MCF 10A (cell line): ENCODE measurements around the gene HAAO. TPM values are rescaled to one million over a fixed set of nuclear protein-coding genes. Genes with fewer than 3 reads are reported as not detected.

ENCODE experiments used
- BruUV-seq: library from RNA; stranded (reverse); fragments of 400-500 nt; replicated peaks from 2 replicates; lab custom pipeline; 2021; lab: Mats Ljungman, UMichigan
- CTCF ChIA-PET: fragments of 300-600 bp; sonication (Branson Sonifier 250); formaldehyde crosslinking; extraction: SDS; loops from one replicate; lab custom pipeline; 2021; ENCODE audit warnings: antibody characterized with exemption, inconsistent platforms; lab: Yijun Ruan, JAX
- POLR2A ChIA-PET: fragments of 300-600, 350-650 bp; sonication (Branson Sonifier 250); formaldehyde crosslinking; extraction: SDS; loops from one replicate; lab custom pipeline; 2020; ENCODE audit warnings: antibody characterized with exemption, inconsistent platforms; lab: Yijun Ruan, JAX
- DNase-seq: peaks from one replicate; pipeline ENCODE4 v3.0.0-alpha.2; 2018; ENCODE audit not compliant: unreplicated experiment
- H3K27ac Mint-ChIP-seq: one replicate; pipeline ENCODE4 v1.8.0; 2022; ENCODE audit warnings: mild to moderate bottlenecking, low read depth, mixed read lengths; ENCODE audit not compliant: unreplicated experiment
- H3K27me3 Mint-ChIP-seq: one replicate; pipeline ENCODE4 v1.8.0; 2022; ENCODE audit warnings: mixed read lengths; ENCODE audit not compliant: insufficient read depth, unreplicated experiment
- H3K36me3 Mint-ChIP-seq: one replicate; pipeline ENCODE4 v1.8.0; 2022; ENCODE audit warnings: mild to moderate bottlenecking, moderate library complexity, mixed read lengths; ENCODE audit not compliant: insufficient read depth, unreplicated experiment
- H3K4me1 Mint-ChIP-seq: one replicate; pipeline ENCODE4 v1.8.0; 2022; ENCODE audit warnings: mixed read lengths; ENCODE audit not compliant: insufficient read depth, unreplicated experiment
- H3K4me3 Mint-ChIP-seq: one replicate; pipeline ENCODE4 v1.8.0; 2022; ENCODE audit warnings: mild to moderate bottlenecking, moderate library complexity, mixed read lengths; ENCODE audit not compliant: unreplicated experiment
- H3K9me3 Mint-ChIP-seq: one replicate; pipeline ENCODE4 v1.8.0; 2022; ENCODE audit warnings: mixed read lengths; ENCODE audit not compliant: unreplicated experiment
- CTCF ChIP-seq: fragments of 200-600 bp; IDR thresholded peaks from one replicate; pipeline ENCODE4 v1.8.0; 2022; ENCODE audit warnings: antibody characterized with exemption, mild to moderate bottlenecking; ENCODE audit not compliant: unreplicated experiment
- intact Hi-C: fragments of 100-400 bp; cut with micrococcal nuclease; formaldehyde crosslinking; loops from 2 replicates; pipeline ENCODE4 v1.14.1; 2022
- total RNA-seq: library from RNA; stranded (reverse); gene quantifications from 2 replicates; pipeline ENCODE4 v1.2.3, GENCODE V29; 2022

Gene HAAO
- total RNA-seq, 1 experiment from 2014 or later, result not detected

DNA sequence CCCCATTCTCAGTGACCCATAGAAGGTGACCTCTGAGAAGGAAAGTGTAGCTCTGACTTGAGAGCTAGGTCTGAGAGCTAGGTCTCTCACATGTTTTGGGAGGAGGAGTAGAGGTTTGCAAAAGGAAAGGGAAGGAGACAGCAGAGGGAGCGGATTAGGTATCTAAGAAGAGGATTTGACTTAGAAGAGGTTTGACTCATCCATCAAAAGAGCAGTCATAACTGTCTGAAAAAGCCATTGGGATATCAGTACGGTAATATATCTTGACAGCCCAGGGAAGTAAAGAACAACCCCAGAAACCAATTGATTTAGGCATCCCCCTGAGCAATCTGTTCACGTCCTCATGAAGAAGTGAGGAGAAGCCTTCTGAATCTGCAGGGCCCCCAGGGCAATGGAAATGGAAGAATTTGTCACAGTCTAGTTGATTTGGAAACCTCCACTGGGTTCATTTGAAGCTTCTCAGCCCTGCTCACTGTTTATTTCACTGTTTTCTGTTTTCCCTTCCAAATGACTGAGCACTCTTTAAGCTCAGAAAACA lies 47.8 kb downstream of the HAAO start:
- no TSS peak for BruUV-seq
- no peak for DNase-seq
- no peak for TF ChIP-seq CTCF
- POLR2A ChIA-PET, result no interaction called here
- Mint-ChIP-seq H3K4me3 (no peak overlapping the region), H3K36me3 (no peaks in the 10 kb centered on the region), H3K4me1 (peaks cover 6% of the 10 kb centered on the region), H3K27me3 (no peaks in the 10 kb centered on the region), H3K27ac (no peak overlapping the region), H3K9me3 (peaks cover 3% of the 10 kb centered on the region)
- intact Hi-C loops, result no loop called here
- CTCF ChIA-PET, result interaction anchor here (0.7 kb wide), 1 partner anchor 84 kb away, joined by 3 read pairs; no protein-coding TSS in a partner anchor

- intact Hi-C loops, result no loop called here
- CTCF ChIA-PET, result no interaction called here
- peaks cover 13% of the 10 kb centered on the region for H3K9me3 Mint-ChIP-seq
- H3K27me3 Mint-ChIP-seq, result no peaks in the 10 kb centered on the region
- no peak overlapping the region for H3K27ac Mint-ChIP-seq
- no TSS peak for BruUV-seq
- TF ChIP-seq CTCF, result no peak
- no peaks in the 10 kb centered on the region for H3K36me3 Mint-ChIP-seq
- POLR2A ChIA-PET, result no interaction called here
- H3K4me1 Mint-ChIP-seq, result peaks cover 6% of the 10 kb centered on the region
- DNase-seq, result no peak
- H3K4me3 Mint-ChIP-seq, result no peak overlapping the region
Observed at GRCh38 chr2:42743659-42743990, 48.8 kb downstream of the HAAO start.

GRCh38 chr2:42742740-42743658 lies 49.4 kb downstream of the HAAO start:
- H3K4me3 Mint-ChIP-seq, result no peak overlapping the region
- ChIA-PET CTCF (interaction anchor here (0.6 to 1.2 kb wide), 3 partner anchors 9 to 21 kb away, joined by 3 to 4 read pairs (median 3); no protein-coding TSS in a partner anchor), POLR2A (no interaction called here)
- no TSS peak for BruUV-seq
- DNase-seq, result no peak
- no peak for TF ChIP-seq CTCF
- H3K27me3 Mint-ChIP-seq, result no peaks in the 10 kb centered on the region
- H3K27ac Mint-ChIP-seq, result no peak overlapping the region
- intact Hi-C loops, result no loop called here
- no peaks in the 10 kb centered on the region for H3K36me3 Mint-ChIP-seq
- H3K9me3 Mint-ChIP-seq, result peaks cover 13% of the 10 kb centered on the region
- H3K4me1 Mint-ChIP-seq, result peaks cover 6% of the 10 kb centered on the region

DNA sequence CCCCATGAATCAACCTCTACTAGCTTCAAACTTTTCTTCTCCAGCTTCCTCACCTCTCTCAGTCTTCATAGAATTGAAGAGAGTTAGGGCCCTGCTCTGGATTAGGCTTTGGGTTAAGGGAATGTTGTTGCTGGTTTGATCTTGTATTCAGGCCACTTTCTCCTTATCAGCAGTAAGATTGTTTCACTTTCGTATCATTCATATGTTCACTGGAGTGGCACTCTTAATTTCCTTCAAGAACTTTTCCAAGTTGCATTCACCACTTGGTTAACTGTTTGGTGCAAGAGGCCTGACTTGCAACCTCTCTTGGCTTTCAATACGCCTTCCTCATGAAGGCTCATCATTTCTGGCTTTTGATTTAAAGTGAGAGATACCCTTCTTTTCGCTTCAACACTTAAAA lies 51.2 kb downstream of the HAAO start:
- CTCF ChIA-PET, result interaction anchor here (0.7 to 1.7 kb wide), 3 partner anchors 17 to 115 kb away, joined by 3 read pairs; no protein-coding TSS in a partner anchor
- no peaks in the 10 kb centered on the region for H3K27me3 Mint-ChIP-seq
- H3K4me3 Mint-ChIP-seq, result no peak overlapping the region
- TF ChIP-seq CTCF, result no peak
- peaks cover 13% of the 10 kb centered on the region for H3K9me3 Mint-ChIP-seq
- peaks cover 6% of the 10 kb centered on the region for H3K4me1 Mint-ChIP-seq
- H3K27ac Mint-ChIP-seq, result no peak overlapping the region
- POLR2A ChIA-PET, result interaction anchor here (0.9 kb wide), 1 partner anchor 64 kb away, joined by 3 read pairs; no protein-coding TSS in a partner anchor
- DNase-seq, result no peak
- no TSS peak for BruUV-seq
- no peaks in the 10 kb centered on the region for H3K36me3 Mint-ChIP-seq
- intact Hi-C loops, result no loop called here
